GM12878 (cell line): Measurements from ENCODE around the gene NMT1. TPM values are rescaled to one million over a fixed set of nuclear protein-coding genes. Genes with fewer than 3 reads are reported as not detected.

ENCODE experiments used
- ATAC-seq: fragments of 200-7000 bp; cut with Tn5 transposase; 3 replicates; pipeline ENCODE4 v1.9.1; 2020; ENCODE audit warnings: mild to moderate bottlenecking, moderate library complexity
- BruUV-seq: library from RNA; stranded (reverse); fragments of 400-500 nt; replicated peaks from 2 replicates; lab custom pipeline; 2021; lab: Mats Ljungman, UMichigan
- CTCF ChIA-PET: fragments of 300-600 bp; sonication (Branson Sonifier 250); formaldehyde crosslinking; extraction: SDS; loops from one replicate; lab custom pipeline; 2021; ENCODE audit warnings: inconsistent platforms; lab: Yijun Ruan, JAX
- POLR2A ChIA-PET: fragments of 350-600 bp; formaldehyde crosslinking; extraction: SDS; loops from one replicate; lab custom pipeline; 2021; ENCODE audit warnings: inconsistent platforms; lab: Charles Lee
- RAD21 ChIA-PET: fragments of 300-600 bp; sonication (Branson Sonifier 250); formaldehyde crosslinking; loops from one replicate; lab custom pipeline; 2023; ENCODE audit warnings: antibody characterized with exemption; ENCODE audit not compliant: unreplicated experiment; lab: Charles Lee
- SMC1A ChIA-PET: fragments of 300-600 bp; sonication (Branson Sonifier 250); formaldehyde crosslinking; loops from one replicate; lab custom pipeline; 2023; ENCODE audit not compliant: unreplicated experiment, uncharacterized antibody; lab: Charles Lee
- DNase-seq: peaks from one replicate; pipeline ENCODE4 v3.0.0-alpha.2; 2011; ENCODE audit warnings: low read depth, low spot score
- FAIRE-seq: peaks from 3 replicates; lab custom pipeline; 2011; peaks lifted over from hg19 to GRCh38; lab: Jason Lieb, UNC
- H2AFZ ChIP-seq: 2 replicates; pipeline ENCODE4 v1.6.0; 2011; ENCODE audit warnings: low read depth, low read length, control low read depth; ENCODE audit not compliant: control insufficient read depth
- H3K27ac ChIP-seq: 2 replicates; pipeline ENCODE4 v1.5.1; 2011; ENCODE audit warnings: control low read depth; ENCODE audit not compliant: control insufficient read depth, insufficient read depth
- H3K27me3 ChIP-seq, 2 experiments: replicated peaks in 1 of 2; 2 replicates each; pipeline versions ENCODE4 v1.6.0 to v1.6.1; 2011; ENCODE audit warnings: low read length in 1 of 2; ENCODE audit not compliant: control insufficient read depth in 2 of 2, insufficient read depth in 2 of 2
- H3K36me3 ChIP-seq, 2 experiments: 2 replicates each; pipeline ENCODE4 v1.5.1; 2011; ENCODE audit warnings: low read length in 1 of 2; ENCODE audit not compliant: control insufficient read depth in 2 of 2, insufficient read depth in 2 of 2
- H3K4me1 ChIP-seq: 2 replicates; pipeline ENCODE4 v1.6.1; 2011; ENCODE audit warnings: mild to moderate bottlenecking, low read length, moderate library complexity, mixed read lengths; ENCODE audit not compliant: control insufficient read depth, insufficient read depth
- H3K4me2 ChIP-seq: 2 replicates; pipeline ENCODE4 v1.6.0; 2011; ENCODE audit warnings: control low read depth; ENCODE audit not compliant: control insufficient read depth, insufficient read depth
- H3K4me3 ChIP-seq: fragments of 200-600 bp; sonication (generic); 2 replicates; pipeline ENCODE4 v1.5.1; 2016
- H3K79me2 ChIP-seq: 2 replicates; pipeline ENCODE4 v1.6.0; 2011; ENCODE audit warnings: low read length; ENCODE audit not compliant: control insufficient read depth, insufficient read depth
- H3K9ac ChIP-seq: 2 replicates; pipeline ENCODE4 v1.8.0; 2011; ENCODE audit warnings: low read length, control low read depth, mixed read lengths; ENCODE audit not compliant: control insufficient read depth, insufficient read depth
- H3K9me3 ChIP-seq: replicated peaks from 3 replicates; pipeline ENCODE4 v1.5.1; 2011; ENCODE audit warnings: mild to moderate bottlenecking, low read length; ENCODE audit not compliant: control insufficient read depth, insufficient read depth
- H4K20me1 ChIP-seq: 2 replicates; pipeline ENCODE4 v1.6.0; 2011; ENCODE audit not compliant: control insufficient read depth, insufficient read depth
- CHD4 ChIP-seq: fragments of 200-600 bp; sonication (generic); IDR thresholded peaks from 2 replicates; pipeline ENCODE4 v1.6.1; 2016; ENCODE audit warnings: mild to moderate bottlenecking
- E2F4 ChIP-seq: IDR thresholded peaks from 2 replicates; pipeline ENCODE4 v1.6.1; 2012; ENCODE audit warnings: low read depth, low read length, improper control_type of control experiment
- MYC ChIP-seq: IDR thresholded peaks from 2 replicates; pipeline ENCODE4 v1.6.1; 2011; ENCODE audit warnings: mild to moderate bottlenecking, low read length, moderate library complexity, inconsistent platforms; ENCODE audit not compliant: insufficient read depth, insufficient replicate concordance, insufficient read length, severe bottlenecking
- NBN ChIP-seq: fragments of 450-650 bp; IDR thresholded peaks from 2 replicates; pipeline ENCODE4 v1.6.1; 2016
- SMAD5 ChIP-seq: IDR thresholded peaks from 2 replicates; pipeline ENCODE4 v1.6.1; 2016; ENCODE audit warnings: antibody characterized with exemption, low read depth
- SUZ12 ChIP-seq: fragments of 200-600 bp; sonication (generic); IDR thresholded peaks from one replicate; pipeline ENCODE4 v1.6.1; 2018; ENCODE audit warnings: antibody characterized with exemption, mild to moderate bottlenecking; ENCODE audit not compliant: unreplicated experiment
- TCF12 ChIP-seq: IDR thresholded peaks from 2 replicates; pipeline ENCODE4 v1.6.1; 2011; ENCODE audit warnings: low read depth, mild to moderate bottlenecking, low read length
- ZNF274 ChIP-seq: IDR thresholded peaks from one replicate; pipeline ENCODE4 v1.8.0; 2011; ENCODE audit not compliant: insufficient read length, insufficient read depth
- WGBS: methylation state at CpG from one replicate; pipeline ENCODE4 v1.1.6; 2016; ENCODE audit warnings: low lambda C conversion rate; ENCODE audit not compliant: insufficient replicate concordance, insufficient coverage; ENCODE audit errors: missing lambda C conversion rate; 5-methylcytosine and 5-hydroxymethylcytosine counted together
- in situ Hi-C: fragments of 300-500 bp; cut with MboI; formaldehyde crosslinking; loops from 9 replicates; pipeline ENCODE4 v1.14.3; 2018; ENCODE audit warnings: mixed read lengths
- intact Hi-C: fragments of 100-400 bp; cut with micrococcal nuclease; formaldehyde crosslinking; loops from one replicate; pipeline ENCODE4 v1.14.2; 2022; ENCODE audit not compliant: unreplicated experiment
- polyA plus RNA-seq, 11 experiments: library from polyadenylated mRNA; depleted of rRNA in 4 of 11; unstranded in 6 of 11; stranded (reverse) in 5 of 11; fragments of >200 nt; fragmentation: Nextera tagmentation in 4 of 11; fragmentation: Illumina TruSeq in 1 of 11; extraction: Ambion mirVana in 4 of 11; extraction: Trizol in 1 of 11; gene quantifications; 1 replicate in 1 of 11; 2 replicates in 10 of 11; pipeline versions ENCODE4 v1.2.1 to v1.2.3, GENCODE V29; 2011 to 2016; ENCODE audit warnings: inconsistent platforms in 2 of 11, missing spikeins in 2 of 11, low read depth in 1 of 11
- total RNA-seq, 4 experiments: library from RNA; depleted of rRNA in 3 of 4; stranded (reverse); fragments of >200 nt in 3 of 4; fragmentation: Illumina TruSeq in 1 of 4; extraction: Trizol in 1 of 4; gene quantifications; 2 replicates each; pipeline versions ENCODE4 v1.2.1 to v1.2.3, GENCODE V29; 2013 to 2021
- TF ChIP-seq, protein P1 (sequence below): IDR thresholded peaks from 2 replicates; pipeline ENCODE4 v1.6.1; 2011; ENCODE audit warnings: borderline replicate concordance, low read depth, mild to moderate bottlenecking, moderate library complexity, mixed read lengths, low read length; ENCODE audit not compliant: insufficient read depth; ENCODE audit errors: extremely low read length
- TF ChIP-seq, protein P2 (sequence below): fragments of 450-650 bp; IDR thresholded peaks from 2 replicates; pipeline ENCODE4 v1.6.1; 2017; ENCODE audit warnings: mild to moderate bottlenecking, moderate library complexity

Gene NMT1
- total and polyA plus RNA-seq, 10 of the 15 experiments (the other 5 are each of a cell fraction or from before 2014, with no cell fraction given) = 96.7 to 395 (median 222) TPM

- intact Hi-C loops = loop anchor here (5.0 kb wide), 1 partner anchor 157 kb away; no protein-coding TSS in a partner anchor
- CTCF ChIA-PET = interaction anchor here (0.6 to 11.0 kb wide), 3 partner anchors 10 to 53 kb away, joined by 3 to 280 read pairs (median 6); partner anchors contain the start of genes ACBD4 and HEXIM2
- TF ChIP-seq CHD4 (no peak), MYC (no peak), E2F4 (no peak), SUZ12 (no peak), NBN (no peak), TCF12 (no peak), ZNF274 (no peak), SMAD5 (no peak)
- TF ChIP-seq, protein P1, sequence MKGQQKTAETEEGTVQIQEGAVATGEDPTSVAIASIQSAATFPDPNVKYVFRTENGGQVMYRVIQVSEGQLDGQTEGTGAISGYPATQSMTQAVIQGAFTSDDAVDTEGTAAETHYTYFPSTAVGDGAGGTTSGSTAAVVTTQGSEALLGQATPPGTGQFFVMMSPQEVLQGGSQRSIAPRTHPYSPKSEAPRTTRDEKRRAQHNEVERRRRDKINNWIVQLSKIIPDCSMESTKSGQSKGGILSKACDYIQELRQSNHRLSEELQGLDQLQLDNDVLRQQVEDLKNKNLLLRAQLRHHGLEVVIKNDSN = no peak
- TF ChIP-seq, protein P2, sequence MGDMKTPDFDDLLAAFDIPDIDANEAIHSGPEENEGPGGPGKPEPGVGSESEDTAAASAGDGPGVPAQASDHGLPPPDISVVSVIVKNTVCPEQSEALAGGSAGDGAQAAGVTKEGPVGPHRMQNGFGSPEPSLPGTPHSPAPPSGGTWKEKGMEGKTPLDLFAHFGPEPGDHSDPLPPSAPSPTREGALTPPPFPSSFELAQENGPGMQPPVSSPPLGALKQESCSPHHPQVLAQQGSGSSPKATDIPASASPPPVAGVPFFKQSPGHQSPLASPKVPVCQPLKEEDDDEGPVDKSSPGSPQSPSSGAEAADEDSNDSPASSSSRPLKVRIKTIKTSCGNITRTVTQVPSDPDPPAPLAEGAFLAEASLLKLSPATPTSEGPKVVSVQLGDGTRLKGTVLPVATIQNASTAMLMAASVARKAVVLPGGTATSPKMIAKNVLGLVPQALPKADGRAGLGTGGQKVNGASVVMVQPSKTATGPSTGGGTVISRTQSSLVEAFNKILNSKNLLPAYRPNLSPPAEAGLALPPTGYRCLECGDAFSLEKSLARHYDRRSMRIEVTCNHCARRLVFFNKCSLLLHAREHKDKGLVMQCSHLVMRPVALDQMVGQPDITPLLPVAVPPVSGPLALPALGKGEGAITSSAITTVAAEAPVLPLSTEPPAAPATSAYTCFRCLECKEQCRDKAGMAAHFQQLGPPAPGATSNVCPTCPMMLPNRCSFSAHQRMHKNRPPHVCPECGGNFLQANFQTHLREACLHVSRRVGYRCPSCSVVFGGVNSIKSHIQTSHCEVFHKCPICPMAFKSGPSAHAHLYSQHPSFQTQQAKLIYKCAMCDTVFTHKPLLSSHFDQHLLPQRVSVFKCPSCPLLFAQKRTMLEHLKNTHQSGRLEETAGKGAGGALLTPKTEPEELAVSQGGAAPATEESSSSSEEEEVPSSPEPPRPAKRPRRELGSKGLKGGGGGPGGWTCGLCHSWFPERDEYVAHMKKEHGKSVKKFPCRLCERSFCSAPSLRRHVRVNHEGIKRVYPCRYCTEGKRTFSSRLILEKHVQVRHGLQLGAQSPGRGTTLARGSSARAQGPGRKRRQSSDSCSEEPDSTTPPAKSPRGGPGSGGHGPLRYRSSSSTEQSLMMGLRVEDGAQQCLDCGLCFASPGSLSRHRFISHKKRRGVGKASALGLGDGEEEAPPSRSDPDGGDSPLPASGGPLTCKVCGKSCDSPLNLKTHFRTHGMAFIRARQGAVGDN = no peak
- Histone ChIP-seq H3K9ac (no peak overlapping the region; the same call in 1 of the 2 replicates), H3K36me3 (no peaks in the 10 kb centered on the region), H3K27me3 (no peaks in the 10 kb centered on the region), H3K79me2 (peaks cover 26% of the 10 kb centered on the region), H3K4me3 (peak overlapping the region; percentile 67; the same call in 1 of the 2 replicates), H3K9me3 (no peaks in the 10 kb centered on the region), H3K27ac (no peak overlapping the region), H3K4me2 (peak overlapping the region; percentile 87), H4K20me1 (no peaks in the 10 kb centered on the region), H2AFZ (no peak overlapping the region), H3K4me1 (peaks cover 18% of the 10 kb centered on the region)
- DNase-seq (no peak), ATAC-seq (no peak), FAIRE-seq (no peak)
- RAD21 ChIA-PET = interaction anchor here (0.6 to 1.7 kb wide), 3 partner anchors 9 to 254 kb away, joined by 3 to 10 read pairs (median 4); partner anchors contain the start of gene ACBD4
- 98% methylated on average over 8 of the region's 8 CpGs for WGBS
- BruUV-seq = no TSS peak
- SMC1A ChIA-PET = interaction anchor here (1.2 to 1.5 kb wide), 2 partner anchors 10 to 17 kb away, joined by 5 to 10 read pairs; partner anchors contain the start of genes ACBD4 and HEXIM2
- in situ Hi-C loops = no loop called here
- POLR2A ChIA-PET = interaction anchor here (0.6 to 1.6 kb wide), 4 partner anchors 9 to 87 kb away, joined by 3 to 6 read pairs (median 4); partner anchors contain the start of genes ACBD4 and HEXIM2
Observed at GRCh38 chr17:45145035-45145389, 83.9 kb downstream of the NMT1 start.
